ENCODE results near the gene DLX2.

DNA sequence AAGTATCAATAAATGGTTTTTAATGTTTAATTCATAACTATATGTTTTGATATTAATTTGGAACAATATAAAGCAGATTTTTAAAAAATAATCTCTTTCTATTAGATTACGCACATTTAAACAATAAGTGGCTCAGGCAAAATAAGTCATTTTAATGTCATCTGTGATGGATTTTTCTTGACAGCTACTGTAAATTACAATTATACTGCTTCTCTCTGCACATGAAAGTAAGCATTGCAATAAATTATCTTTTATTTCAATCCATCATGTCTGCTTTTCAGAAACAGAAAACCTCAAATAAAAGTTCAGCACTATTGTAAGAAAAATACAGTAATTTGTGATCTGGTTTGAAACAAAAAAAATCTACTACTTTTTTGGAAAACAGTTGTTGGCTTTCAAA, 28.4 kb downstream of the DLX2 start:
- TF ChIP-seq, protein P1, sequence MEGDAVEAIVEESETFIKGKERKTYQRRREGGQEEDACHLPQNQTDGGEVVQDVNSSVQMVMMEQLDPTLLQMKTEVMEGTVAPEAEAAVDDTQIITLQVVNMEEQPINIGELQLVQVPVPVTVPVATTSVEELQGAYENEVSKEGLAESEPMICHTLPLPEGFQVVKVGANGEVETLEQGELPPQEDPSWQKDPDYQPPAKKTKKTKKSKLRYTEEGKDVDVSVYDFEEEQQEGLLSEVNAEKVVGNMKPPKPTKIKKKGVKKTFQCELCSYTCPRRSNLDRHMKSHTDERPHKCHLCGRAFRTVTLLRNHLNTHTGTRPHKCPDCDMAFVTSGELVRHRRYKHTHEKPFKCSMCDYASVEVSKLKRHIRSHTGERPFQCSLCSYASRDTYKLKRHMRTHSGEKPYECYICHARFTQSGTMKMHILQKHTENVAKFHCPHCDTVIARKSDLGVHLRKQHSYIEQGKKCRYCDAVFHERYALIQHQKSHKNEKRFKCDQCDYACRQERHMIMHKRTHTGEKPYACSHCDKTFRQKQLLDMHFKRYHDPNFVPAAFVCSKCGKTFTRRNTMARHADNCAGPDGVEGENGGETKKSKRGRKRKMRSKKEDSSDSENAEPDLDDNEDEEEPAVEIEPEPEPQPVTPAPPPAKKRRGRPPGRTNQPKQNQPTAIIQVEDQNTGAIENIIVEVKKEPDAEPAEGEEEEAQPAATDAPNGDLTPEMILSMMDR (IDR thresholded peaks at IDR 0.05): no peak
- TF ChIP-seq POLR2A (IDR thresholded peaks at IDR 0.05): no peak
